IPS-NIHi7 (cell line): ENCODE measurements around the gene C4A.
A peak's percentile ranks its signal among the peaks of the same experiment; 100 is the strongest.
"Not testable (repeated sequence)": the region's sequence is repeated elsewhere in the genome, so short reads cannot be mapped to it uniquely, and the experiment has no call there.

Experiments
- DNase-seq: peaks from one replicate; pipeline ENCODE4 v3.0.0; 2012; ENCODE audit warnings: mixed read lengths; ENCODE audit errors: extremely low spot score

Gene C4A

GRCh38 chr6:31979238-31979898 lies 2.5 kb upstream of the C4A start:
- no peak for DNase-seq

GRCh38 chr6:31980195-31980876 lies 1.5 kb upstream of the C4A start:
- not testable (repeated sequence) for DNase-seq

- not testable (repeated sequence) for DNase-seq
Observed at GRCh38 chr6:31980998-31981397, 859 bp upstream of the C4A start.

GRCh38 chr6:31989363-31989762 lies 7.5 kb downstream of the C4A start:
- not testable (repeated sequence) for DNase-seq

GRCh38 chr6:31994421-31994820 lies 12.6 kb downstream of the C4A start:
- DNase-seq = not testable (repeated sequence)

- not testable (repeated sequence) for DNase-seq
Observed at GRCh38 chr6:31996385-31996784, 14.5 kb downstream of the C4A start.

GRCh38 chr6:32002546-32003268 lies 20.9 kb downstream of the C4A start:
- not testable (repeated sequence) for DNase-seq

- not testable (repeated sequence) for DNase-seq
Observed at GRCh38 chr6:32003301-32003700, 21.4 kb downstream of the C4A start.

GRCh38 chr6:32004393-32004792 lies 22.5 kb downstream of the C4A start:
- not testable (repeated sequence) for DNase-seq

GRCh38 chr6:32004864-32005537 lies 23.1 kb downstream of the C4A start:
- not testable (repeated sequence) for DNase-seq

GRCh38 chr6:32005538-32005880 lies 23.7 kb downstream of the C4A start:
- not testable (repeated sequence) for DNase-seq

GRCh38 chr6:32005991-32006529 lies 24.2 kb downstream of the C4A start:
- peak; percentile 1 for DNase-seq

GRCh38 chr6:32007086-32007485 lies 25.2 kb downstream of the C4A start:
- not testable (repeated sequence) for DNase-seq

GRCh38 chr6:32008037-32008436 lies 26.2 kb downstream of the C4A start:
- DNase-seq = not testable (repeated sequence)

GRCh38 chr6:32008616-32009015 lies 26.8 kb downstream of the C4A start:
- peak; percentile 2 for DNase-seq

GRCh38 chr6:32009537-32009936 lies 27.7 kb downstream of the C4A start:
- not testable (repeated sequence) for DNase-seq

GRCh38 chr6:32010856-32011530 lies 29.1 kb downstream of the C4A start:
- DNase-seq = not testable (repeated sequence)

GRCh38 chr6:32012941-32013617 lies 31.2 kb downstream of the C4A start:
- DNase-seq = not testable (repeated sequence)

GRCh38 chr6:32013738-32014137 lies 31.9 kb downstream of the C4A start:
- not testable (repeated sequence) for DNase-seq

GRCh38 chr6:32014547-32014946 lies 32.7 kb downstream of the C4A start, which contains the start of gene C4B:
Gene C4B (plus strand): TSS chr6:32014795. CDS start chr6:32014846, 51 bp downstream.
- DNase-seq = not testable (repeated sequence)
